ENCODE results near the gene ATP6V1E1. TPM values are rescaled to one million over a fixed set of nuclear protein-coding genes. Genes with fewer than 3 reads are reported as not detected.

ATP6V1E1 gene
- total RNA-seq, 1 donor: 147 TPM

GRCh38 chr22:17633217-17633997, 4.9 kb upstream of the ATP6V1E1 start:
- H3K27ac ChIP-seq (ENCODE audit: low read depth, low read length): peak overlapping the region; percentile 69
- H4K20me1 ChIP-seq (ENCODE audit: insufficient read depth, low read length): peaks cover under 1% of the 10 kb centered on the region
- peak overlapping the region; percentile 41 for H3K4me2 ChIP-seq (ENCODE audit: insufficient read depth, low read length)

GRCh38 chr22:17631076-17631565, 2.6 kb upstream of the ATP6V1E1 start:
- Histone ChIP-seq H3K27me3 (ENCODE audit: insufficient read depth, low read length) (no peaks in the 10 kb centered on the region), H3K4me2 (ENCODE audit: insufficient read depth, low read length) (no peak overlapping the region), H3K36me3 (ENCODE audit: insufficient read depth, low read length) (no peaks in the 10 kb centered on the region), H3K79me2 (ENCODE audit: insufficient read depth, low read length) (peaks cover 24% of the 10 kb centered on the region), H4K20me1 (ENCODE audit: insufficient read depth, low read length) (peaks cover 5% of the 10 kb centered on the region), H3K4me1 (ENCODE audit: insufficient read depth, low read length) (peaks cover 23% of the 10 kb centered on the region), H2AFZ (ENCODE audit: low read length) (no peak overlapping the region), H3K4me3 (ENCODE audit: insufficient read depth, low read length) (no peak overlapping the region), H3K9me3 (ENCODE audit: low read depth, low read length) (no peaks in the 10 kb centered on the region), H3K27ac (ENCODE audit: low read depth, low read length) (no peak overlapping the region)
- TF ChIP-seq, protein P1, sequence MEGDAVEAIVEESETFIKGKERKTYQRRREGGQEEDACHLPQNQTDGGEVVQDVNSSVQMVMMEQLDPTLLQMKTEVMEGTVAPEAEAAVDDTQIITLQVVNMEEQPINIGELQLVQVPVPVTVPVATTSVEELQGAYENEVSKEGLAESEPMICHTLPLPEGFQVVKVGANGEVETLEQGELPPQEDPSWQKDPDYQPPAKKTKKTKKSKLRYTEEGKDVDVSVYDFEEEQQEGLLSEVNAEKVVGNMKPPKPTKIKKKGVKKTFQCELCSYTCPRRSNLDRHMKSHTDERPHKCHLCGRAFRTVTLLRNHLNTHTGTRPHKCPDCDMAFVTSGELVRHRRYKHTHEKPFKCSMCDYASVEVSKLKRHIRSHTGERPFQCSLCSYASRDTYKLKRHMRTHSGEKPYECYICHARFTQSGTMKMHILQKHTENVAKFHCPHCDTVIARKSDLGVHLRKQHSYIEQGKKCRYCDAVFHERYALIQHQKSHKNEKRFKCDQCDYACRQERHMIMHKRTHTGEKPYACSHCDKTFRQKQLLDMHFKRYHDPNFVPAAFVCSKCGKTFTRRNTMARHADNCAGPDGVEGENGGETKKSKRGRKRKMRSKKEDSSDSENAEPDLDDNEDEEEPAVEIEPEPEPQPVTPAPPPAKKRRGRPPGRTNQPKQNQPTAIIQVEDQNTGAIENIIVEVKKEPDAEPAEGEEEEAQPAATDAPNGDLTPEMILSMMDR (IDR thresholded peaks at IDR 0.05; ENCODE audit: extremely low read depth, low read depth, low read length): no peak
- no peak for DNase-seq (ENCODE audit: insufficient read length, low spot score, missing footprints)

More at GRCh38 chr22:17633217-17633997, 4.9 kb upstream of the ATP6V1E1 start:
- H3K36me3 ChIP-seq (ENCODE audit: insufficient read depth, low read length): no peaks in the 10 kb centered on the region
- TF ChIP-seq, protein P1 (IDR thresholded peaks at IDR 0.05; ENCODE audit: extremely low read depth, low read depth, low read length): no peak
- peaks cover 23% of the 10 kb centered on the region for H3K4me1 ChIP-seq (ENCODE audit: insufficient read depth, low read length)
- H3K27me3 ChIP-seq (ENCODE audit: insufficient read depth, low read length): no peaks in the 10 kb centered on the region
- peaks cover 2% of the 10 kb centered on the region for H3K79me2 ChIP-seq (ENCODE audit: insufficient read depth, low read length)
- peak; percentile 82 for DNase-seq (ENCODE audit: insufficient read length, low spot score, missing footprints)
- no peak overlapping the region for H3K4me3 ChIP-seq (ENCODE audit: insufficient read depth, low read length)
- no peaks in the 10 kb centered on the region for H3K9me3 ChIP-seq (ENCODE audit: low read depth, low read length)
- no peak overlapping the region for H2AFZ ChIP-seq (ENCODE audit: low read length)

- Histone ChIP-seq H3K4me2 (ENCODE audit: insufficient read depth, low read length) (peak overlapping the region; percentile 97), H3K27me3 (ENCODE audit: insufficient read depth, low read length) (no peaks in the 10 kb centered on the region), H3K9me3 (ENCODE audit: low read depth, low read length) (no peaks in the 10 kb centered on the region), H3K36me3 (ENCODE audit: insufficient read depth, low read length) (no peaks in the 10 kb centered on the region), H3K27ac (ENCODE audit: low read depth, low read length) (peak overlapping the region; percentile 99), H3K4me1 (ENCODE audit: insufficient read depth, low read length) (peaks cover 23% of the 10 kb centered on the region), H3K4me3 (ENCODE audit: insufficient read depth, low read length) (no peak overlapping the region), H4K20me1 (ENCODE audit: insufficient read depth, low read length) (peaks cover 9% of the 10 kb centered on the region), H2AFZ (ENCODE audit: low read length) (no peak overlapping the region), H3K79me2 (ENCODE audit: insufficient read depth, low read length) (peaks cover 39% of the 10 kb centered on the region)
- DNase-seq (ENCODE audit: insufficient read length, low spot score, missing footprints): no peak
- TF ChIP-seq, protein P1 (IDR thresholded peaks at IDR 0.05; ENCODE audit: extremely low read depth, low read depth, low read length): no peak
Observed at GRCh38 chr22:17629641-17630040, 1.1 kb upstream of the ATP6V1E1 start.

GRCh38 chr22:17629173-17629489, 582 bp upstream of the ATP6V1E1 start:
- peak overlapping the region; percentile 100 for H3K4me3 ChIP-seq (ENCODE audit: insufficient read depth, low read length)
- H3K79me2 ChIP-seq (ENCODE audit: insufficient read depth, low read length): peaks cover 44% of the 10 kb centered on the region
- H3K4me2 ChIP-seq (ENCODE audit: insufficient read depth, low read length): peak overlapping the region; percentile 97
- H3K27me3 ChIP-seq (ENCODE audit: insufficient read depth, low read length): no peaks in the 10 kb centered on the region
- H3K9me3 ChIP-seq (ENCODE audit: low read depth, low read length): no peaks in the 10 kb centered on the region
- H4K20me1 ChIP-seq (ENCODE audit: insufficient read depth, low read length): peaks cover 9% of the 10 kb centered on the region
- peak overlapping the region; percentile 94 for H2AFZ ChIP-seq (ENCODE audit: low read length)
- H3K36me3 ChIP-seq (ENCODE audit: insufficient read depth, low read length): no peaks in the 10 kb centered on the region
- DNase-seq (ENCODE audit: insufficient read length, low spot score, missing footprints): no peak
- TF ChIP-seq, protein P1 (IDR thresholded peaks at IDR 0.05; ENCODE audit: extremely low read depth, low read depth, low read length): no peak
- peak overlapping the region; percentile 99 for H3K27ac ChIP-seq (ENCODE audit: low read depth, low read length)
- peaks cover 23% of the 10 kb centered on the region for H3K4me1 ChIP-seq (ENCODE audit: insufficient read depth, low read length)
